GM19035 (cell line): ENCODE measurements around the gene NACC1.

Experiments
- ATAC-seq: cut with Tn5 transposase; IDR thresholded peaks from one replicate; pipeline ENCODE4 v1.9.1; 2021; ENCODE audit not compliant: unreplicated experiment

NACC1 gene

GRCh38 chr19:13087795-13088537 is 30.1 kb upstream of the NACC1 start:
- ATAC-seq, result no peak

GRCh38 chr19:13089139-13089856 is 28.8 kb upstream of the NACC1 start:
- ATAC-seq, result no peak

GRCh38 chr19:13089857-13090507 is 28.1 kb upstream of the NACC1 start:
- no peak for ATAC-seq

GRCh38 chr19:13090511-13091231 is 27.4 kb upstream of the NACC1 start:
- no peak for ATAC-seq

GRCh38 chr19:13091400-13092157 is 26.5 kb upstream of the NACC1 start:
- no peak for ATAC-seq

- no peak for ATAC-seq
Measured at GRCh38 chr19:13092158-13092543, 25.9 kb upstream of the NACC1 start.

GRCh38 chr19:13092606-13093235 is 25.3 kb upstream of the NACC1 start:
- no peak for ATAC-seq

- ATAC-seq, result no peak
Measured at GRCh38 chr19:13093407-13094105, 24.5 kb upstream of the NACC1 start.

GRCh38 chr19:13094106-13094504 is 24.0 kb upstream of the NACC1 start:
- ATAC-seq, result no peak

GRCh38 chr19:13094771-13095392 is 23.2 kb upstream of the NACC1 start:
- no peak for ATAC-seq

GRCh38 chr19:13095393-13095784 is 22.7 kb upstream of the NACC1 start:
- ATAC-seq, result no peak

- no peak for ATAC-seq
Measured at GRCh38 chr19:13095934-13096927, 21.8 kb upstream of the NACC1 start.

GRCh38 chr19:13097033-13097462 is 21.0 kb upstream of the NACC1 start:
- ATAC-seq, result no peak

GRCh38 chr19:13097463-13098258 is 20.4 kb upstream of the NACC1 start:
- ATAC-seq, result no peak

- no peak for ATAC-seq
Measured at GRCh38 chr19:13098277-13099072, 19.6 kb upstream of the NACC1 start.
